GM12872 (cell line): ENCODE measurements around the gene SLC25A13.

Source experiments
- TF ChIP-seq, protein P1 (sequence below): IDR thresholded peaks from 3 replicates; pipeline ENCODE4 v1.5.1; 2011; ENCODE audit warnings: low read depth, mild to moderate bottlenecking, low read length, moderate library complexity; ENCODE audit not compliant: insufficient read depth

Gene SLC25A13

DNA sequence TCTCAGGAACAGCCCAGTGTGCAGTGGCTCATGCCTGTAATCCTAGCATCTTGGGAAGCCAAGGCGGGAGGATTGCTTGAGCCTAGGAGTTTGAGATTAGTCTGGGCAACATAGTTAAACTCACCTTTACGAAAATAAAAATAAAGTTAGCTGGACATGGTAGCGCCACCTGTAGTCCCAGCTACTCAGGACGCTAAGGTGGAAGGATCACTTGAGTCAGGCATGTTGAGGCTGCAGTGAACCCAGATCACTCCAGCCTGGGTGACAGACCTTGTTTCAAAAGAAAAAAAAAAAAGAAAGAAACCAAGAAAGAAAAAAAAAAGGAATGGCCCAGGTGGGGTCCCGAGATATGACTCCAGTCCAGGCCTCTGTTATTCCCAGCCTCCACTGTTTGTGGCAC, 96.6 kb downstream of the SLC25A13 start:
- TF ChIP-seq, protein P1, sequence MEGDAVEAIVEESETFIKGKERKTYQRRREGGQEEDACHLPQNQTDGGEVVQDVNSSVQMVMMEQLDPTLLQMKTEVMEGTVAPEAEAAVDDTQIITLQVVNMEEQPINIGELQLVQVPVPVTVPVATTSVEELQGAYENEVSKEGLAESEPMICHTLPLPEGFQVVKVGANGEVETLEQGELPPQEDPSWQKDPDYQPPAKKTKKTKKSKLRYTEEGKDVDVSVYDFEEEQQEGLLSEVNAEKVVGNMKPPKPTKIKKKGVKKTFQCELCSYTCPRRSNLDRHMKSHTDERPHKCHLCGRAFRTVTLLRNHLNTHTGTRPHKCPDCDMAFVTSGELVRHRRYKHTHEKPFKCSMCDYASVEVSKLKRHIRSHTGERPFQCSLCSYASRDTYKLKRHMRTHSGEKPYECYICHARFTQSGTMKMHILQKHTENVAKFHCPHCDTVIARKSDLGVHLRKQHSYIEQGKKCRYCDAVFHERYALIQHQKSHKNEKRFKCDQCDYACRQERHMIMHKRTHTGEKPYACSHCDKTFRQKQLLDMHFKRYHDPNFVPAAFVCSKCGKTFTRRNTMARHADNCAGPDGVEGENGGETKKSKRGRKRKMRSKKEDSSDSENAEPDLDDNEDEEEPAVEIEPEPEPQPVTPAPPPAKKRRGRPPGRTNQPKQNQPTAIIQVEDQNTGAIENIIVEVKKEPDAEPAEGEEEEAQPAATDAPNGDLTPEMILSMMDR: no peak

DNA sequence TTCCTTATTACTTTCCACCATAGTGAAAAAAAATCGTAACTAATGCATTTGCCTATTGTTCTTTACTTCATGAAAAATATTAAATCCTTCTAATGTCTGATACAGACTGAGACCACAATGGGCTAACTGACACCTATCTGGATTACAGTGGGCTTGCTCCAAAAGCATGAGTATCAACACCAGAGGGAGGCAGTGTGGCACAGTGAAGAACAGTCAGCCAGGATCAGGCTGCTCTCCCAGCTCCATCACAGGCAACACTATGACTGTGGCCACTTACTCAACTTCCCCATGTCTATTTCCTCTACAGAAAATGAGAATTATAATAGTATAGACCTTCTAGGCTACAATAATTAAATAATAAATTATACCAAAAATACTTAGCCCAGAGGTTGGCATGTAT, 97.2 kb downstream of the SLC25A13 start:
- TF ChIP-seq, protein P1: peak; percentile 17; the same call in 1 of the 3 replicates

DNA sequence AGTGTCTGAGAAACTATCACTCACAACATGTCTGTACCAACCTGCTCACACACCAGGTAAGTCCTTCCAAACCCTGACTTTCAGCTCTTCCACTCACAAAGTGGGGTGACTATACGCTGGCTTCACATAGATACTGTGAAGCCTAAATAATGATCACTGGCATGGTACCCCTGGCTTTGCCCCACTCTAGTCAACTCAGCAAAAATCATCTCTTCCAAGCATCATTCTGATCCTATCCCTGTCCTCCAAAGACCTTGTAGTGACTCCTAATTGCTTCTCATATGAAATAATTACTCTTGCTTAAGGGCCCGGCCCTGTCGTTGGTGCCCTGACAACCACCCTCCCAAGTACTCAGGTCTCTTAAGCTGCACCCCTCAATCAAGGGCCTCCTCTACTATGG, 97.8 kb downstream of the SLC25A13 start:
- TF ChIP-seq, protein P1: no peak

- TF ChIP-seq, protein P1: no peak
Measured at GRCh38 chr7:96221888-96222287, 100.0 kb downstream of the SLC25A13 start.

DNA sequence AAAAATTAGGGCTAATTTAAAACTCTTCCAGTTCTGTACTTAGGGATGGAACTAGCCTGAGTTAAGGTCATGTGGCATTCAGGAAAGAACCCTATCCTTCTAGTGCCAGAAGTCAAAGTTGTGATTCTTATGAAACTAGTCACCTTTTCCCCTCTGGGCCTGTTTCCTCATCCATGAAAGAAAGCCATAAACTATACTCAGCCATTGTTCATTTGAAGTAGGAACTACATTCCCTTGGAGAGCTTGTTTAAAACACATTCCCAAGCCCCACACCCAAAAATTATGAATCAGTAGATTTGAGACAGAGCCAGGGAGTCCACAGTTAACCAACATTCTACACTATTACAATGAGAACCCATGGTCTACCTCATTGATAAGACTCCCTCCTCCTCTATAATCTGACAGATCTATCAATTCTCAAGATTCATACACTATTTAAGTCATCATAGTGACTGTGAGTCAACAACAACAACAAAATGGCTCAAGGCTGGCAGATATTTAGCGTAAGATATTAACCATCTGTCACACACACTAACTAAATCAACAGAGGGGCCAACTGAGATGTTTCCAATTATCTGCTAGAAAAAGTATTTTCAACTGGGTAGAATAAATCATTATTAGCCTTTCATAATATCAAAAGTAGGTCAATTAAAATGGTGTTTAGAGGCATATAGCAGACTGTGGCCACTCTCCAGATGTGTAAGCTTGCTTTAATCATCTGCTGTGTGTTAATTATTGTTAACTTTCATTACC, 102.3 kb downstream of the SLC25A13 start:
- TF ChIP-seq, protein P1: no peak

- TF ChIP-seq, protein P1: no peak
Measured at GRCh38 chr7:96218664-96219243, 103.1 kb downstream of the SLC25A13 start.

DNA sequence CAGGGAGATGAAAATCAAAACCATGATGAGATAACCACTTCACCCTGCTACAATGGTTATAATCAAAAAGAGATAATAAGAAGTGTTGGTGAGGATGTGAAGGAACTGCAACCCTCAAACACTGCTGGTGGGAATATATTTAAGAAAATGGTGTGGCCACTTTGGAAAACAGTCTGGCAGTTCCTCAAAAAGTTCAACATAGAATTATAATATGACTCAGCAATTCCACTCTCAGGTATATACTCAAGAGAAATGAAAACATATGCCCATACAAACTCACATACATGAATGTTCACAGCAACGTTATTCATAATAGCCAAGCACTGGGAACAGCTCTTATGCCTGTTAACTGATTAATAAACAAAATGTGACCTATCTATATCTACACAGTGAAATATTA, 104.8 kb downstream of the SLC25A13 start:
- TF ChIP-seq, protein P1: no peak
